Duodenal mucosa (tissue), 2 donors: ENCODE results near the gene PRRT3.

Source experiments
- H3K27ac ChIP-seq: one replicate; pipeline ENCODE4 v1.7.0; 2013; ENCODE audit warnings: low read depth, low read length
- H3K27me3 ChIP-seq, 2 donors: one replicate each; pipeline ENCODE4 v1.7.0; 2013; ENCODE audit warnings: low read length in 2 of 2, control low read depth in 1 of 2; ENCODE audit not compliant: insufficient read depth in 2 of 2, control insufficient read depth in 1 of 2
- H3K36me3 ChIP-seq, 2 donors: one replicate each; pipeline ENCODE4 v1.7.0; 2013; ENCODE audit warnings: low read length in 2 of 2, control low read depth in 1 of 2; ENCODE audit not compliant: insufficient read depth in 2 of 2, control insufficient read depth in 1 of 2
- H3K4me1 ChIP-seq, 2 donors: one replicate each; pipeline ENCODE4 v1.7.0; 2013; ENCODE audit warnings: low read length in 2 of 2, control low read depth in 1 of 2; ENCODE audit not compliant: insufficient read depth in 2 of 2, control insufficient read depth in 1 of 2
- H3K4me3 ChIP-seq, 2 donors: one replicate each; pipeline ENCODE4 v1.7.0; 2013; ENCODE audit warnings: low read length in 2 of 2, low read depth in 1 of 2
- H3K9ac ChIP-seq, 2 donors: one replicate each; pipeline ENCODE4 v1.7.0; 2013; ENCODE audit warnings: low read length in 2 of 2, low read depth in 1 of 2
- H3K9me3 ChIP-seq, 2 donors: one replicate each; pipeline ENCODE4 v1.7.0; 2013; ENCODE audit warnings: low read length in 2 of 2, control low read depth in 1 of 2; ENCODE audit not compliant: control insufficient read depth in 1 of 2

PRRT3 gene

GRCh38 chr3:9951962-9952805 is at the start of gene PRRT3:
Gene PRRT3 (minus strand): TSS chr3:9952408. CDS start chr3:9950115, 2,293 bp downstream.
- Histone ChIP-seq H3K4me3 (peak within 1 kb of the TSS; percentile 63 to 64), H3K4me1 (peaks cover 0 to 7% of the 10 kb centered on the region in 2 donors), H3K9ac (peak within 1 kb of the TSS; percentile 16 to 45), H3K9me3 (no peaks in the 10 kb centered on the region), H3K27ac (no peak within 1 kb of the TSS), H3K36me3 (no peaks in the 10 kb centered on the region), H3K27me3 (no peaks in the 10 kb centered on the region)

- no peaks in the 10 kb centered on the region for H3K27me3 ChIP-seq
- no peak overlapping the region for H3K9ac ChIP-seq
- peaks cover 0 to 9% of the 10 kb centered on the region in 2 donors for H3K36me3 ChIP-seq
- no peak overlapping the region for H3K4me3 ChIP-seq
- no peaks in the 10 kb centered on the region for H3K4me1 ChIP-seq
- no peaks in the 10 kb centered on the region for H3K9me3 ChIP-seq
- no peak overlapping the region for H3K27ac ChIP-seq
Measured at GRCh38 chr3:10000686-10001085, 48.5 kb upstream of the PRRT3 start.

GRCh38 chr3:9994086-9994844 is 42.1 kb upstream of the PRRT3 start:
- Histone ChIP-seq H3K36me3 (peaks cover 0 to 4% of the 10 kb centered on the region in 2 donors), H3K27ac (no peak overlapping the region), H3K4me3 (no peak overlapping the region), H3K27me3 (no peaks in the 10 kb centered on the region), H3K4me1 (no peaks in the 10 kb centered on the region), H3K9me3 (no peaks in the 10 kb centered on the region), H3K9ac (no peak overlapping the region)

- Histone ChIP-seq H3K27ac (no peak overlapping the region), H3K27me3 (no peaks in the 10 kb centered on the region), H3K4me3 (peak overlapping the region; percentile 84 to 94), H3K9me3 (no peaks in the 10 kb centered on the region), H3K36me3 (peaks cover 4 to 9% of the 10 kb centered on the region in 2 donors), H3K4me1 (peaks cover 12 to 20% of the 10 kb centered on the region in 2 donors), H3K9ac (peak overlapping the region; percentile 73 to 95)
Measured at GRCh38 chr3:9986230-9986725, 34.1 kb upstream of the PRRT3 start.

GRCh38 chr3:9980251-9980650 is 28.0 kb upstream of the PRRT3 start:
- peaks cover 9 to 33% of the 10 kb centered on the region in 2 donors for H3K36me3 ChIP-seq
- H3K4me1 ChIP-seq, result peaks cover 1 to 2% of the 10 kb centered on the region in 2 donors
- H3K9ac ChIP-seq, result no peak overlapping the region
- no peaks in the 10 kb centered on the region for H3K9me3 ChIP-seq
- H3K4me3 ChIP-seq, result no peak overlapping the region
- no peak overlapping the region for H3K27ac ChIP-seq
- no peaks in the 10 kb centered on the region for H3K27me3 ChIP-seq

- Histone ChIP-seq H3K9ac (no peak overlapping the region), H3K4me1 (no peaks in the 10 kb centered on the region), H3K36me3 (peaks cover 9 to 39% of the 10 kb centered on the region in 2 donors), H3K9me3 (no peaks in the 10 kb centered on the region), H3K4me3 (no peak overlapping the region), H3K27ac (no peak overlapping the region), H3K27me3 (no peaks in the 10 kb centered on the region)
Measured at GRCh38 chr3:9978710-9979305, 26.6 kb upstream of the PRRT3 start.

GRCh38 chr3:9976721-9977709 is 24.8 kb upstream of the PRRT3 start:
- Histone ChIP-seq H3K9me3 (no peaks in the 10 kb centered on the region), H3K9ac (no peak overlapping the region), H3K27ac (no peak overlapping the region), H3K27me3 (no peaks in the 10 kb centered on the region), H3K4me1 (no peaks in the 10 kb centered on the region), H3K4me3 (no peak overlapping the region), H3K36me3 (peaks cover 15 to 48% of the 10 kb centered on the region in 2 donors)

GRCh38 chr3:9970020-9970652 is 17.9 kb upstream of the PRRT3 start:
- no peaks in the 10 kb centered on the region for H3K9me3 ChIP-seq
- H3K36me3 ChIP-seq, result peaks cover 27 to 76% of the 10 kb centered on the region in 2 donors
- H3K27me3 ChIP-seq, result no peaks in the 10 kb centered on the region
- H3K4me1 ChIP-seq, result no peaks in the 10 kb centered on the region
- H3K27ac ChIP-seq, result no peak overlapping the region
- no peak overlapping the region for H3K9ac ChIP-seq
- no peak overlapping the region for H3K4me3 ChIP-seq

- Histone ChIP-seq H3K27ac (no peak overlapping the region), H3K36me3 (peaks cover 27 to 75% of the 10 kb centered on the region in 2 donors)
Measured at GRCh38 chr3:9969632-9970019, 17.4 kb upstream of the PRRT3 start.

More at GRCh38 chr3:9969632-9970019, 17.4 kb upstream of the PRRT3 start:
- Histone ChIP-seq H3K4me1 (no peaks in the 10 kb centered on the region), H3K27me3 (no peaks in the 10 kb centered on the region), H3K9me3 (no peaks in the 10 kb centered on the region), H3K4me3 (no peak overlapping the region), H3K9ac (no peak overlapping the region)
